SJCRH30 (cell line): ENCODE results near the gene CPNE5. TPM values are rescaled to one million over a fixed set of nuclear protein-coding genes. Genes with fewer than 3 reads are reported as not detected.
"Not testable (repeated sequence)": the region's sequence is repeated elsewhere in the genome, so short reads cannot be mapped to it uniquely, and the experiment has no call there.

ENCODE experiments used
- DNase-seq, 2 experiments: peaks; one replicate each; pipeline ENCODE4 v3.0.0-alpha.2; 2015 to 2020
- H3K27ac ChIP-seq: fragments of 250-450 bp; sonication (Bioruptor Pico); 2 replicates; pipeline ENCODE4 v1.5.1; 2020; ENCODE audit warnings: mild to moderate bottlenecking, moderate library complexity
- H3K27me3 ChIP-seq: fragments of 250-450 bp; sonication (Bioruptor Pico); 2 replicates; pipeline ENCODE4 v1.5.1; 2020; ENCODE audit warnings: mild to moderate bottlenecking, moderate library complexity
- H3K36me3 ChIP-seq: fragments of 250-450 bp; sonication (Bioruptor Pico); 2 replicates; pipeline ENCODE4 v1.5.1; 2020; ENCODE audit warnings: mild to moderate bottlenecking, moderate library complexity
- H3K4me1 ChIP-seq: fragments of 250-450 bp; sonication (Bioruptor Pico); 2 replicates; pipeline ENCODE4 v1.5.1; 2020; ENCODE audit warnings: mild to moderate bottlenecking, moderate library complexity
- H3K4me3 ChIP-seq: fragments of 250-450 bp; sonication (Bioruptor Pico); 2 replicates; pipeline ENCODE4 v1.5.1; 2020; ENCODE audit warnings: mild to moderate bottlenecking, moderate library complexity
- H3K9me3 ChIP-seq: fragments of 250-450 bp; sonication (Bioruptor Pico); replicated peaks from 2 replicates; pipeline ENCODE4 v1.5.1; 2020; ENCODE audit warnings: mild to moderate bottlenecking, moderate library complexity
- total RNA-seq: library from RNA; depleted of rRNA; stranded (reverse); fragments of >200 nt; shearing (Covaris generic); gene quantifications from 2 replicates; pipeline ENCODE4 v1.2.3, GENCODE V29; 2014

Gene CPNE5
- total RNA-seq, 1 experiment from 2014 or later: 0.57 TPM

GRCh38 chr6:36717231-36717825 is 121.9 kb downstream of the CPNE5 start:
- Histone ChIP-seq H3K4me1 (no peaks in the 10 kb centered on the region), H3K4me3 (no peak overlapping the region), H3K9me3 (no peaks in the 10 kb centered on the region), H3K36me3 (no peaks in the 10 kb centered on the region), H3K27me3 (peaks cover 10% of the 10 kb centered on the region; the same call in 1 of the 2 replicates), H3K27ac (no peak overlapping the region)
- DNase-seq: no peak

DNA sequence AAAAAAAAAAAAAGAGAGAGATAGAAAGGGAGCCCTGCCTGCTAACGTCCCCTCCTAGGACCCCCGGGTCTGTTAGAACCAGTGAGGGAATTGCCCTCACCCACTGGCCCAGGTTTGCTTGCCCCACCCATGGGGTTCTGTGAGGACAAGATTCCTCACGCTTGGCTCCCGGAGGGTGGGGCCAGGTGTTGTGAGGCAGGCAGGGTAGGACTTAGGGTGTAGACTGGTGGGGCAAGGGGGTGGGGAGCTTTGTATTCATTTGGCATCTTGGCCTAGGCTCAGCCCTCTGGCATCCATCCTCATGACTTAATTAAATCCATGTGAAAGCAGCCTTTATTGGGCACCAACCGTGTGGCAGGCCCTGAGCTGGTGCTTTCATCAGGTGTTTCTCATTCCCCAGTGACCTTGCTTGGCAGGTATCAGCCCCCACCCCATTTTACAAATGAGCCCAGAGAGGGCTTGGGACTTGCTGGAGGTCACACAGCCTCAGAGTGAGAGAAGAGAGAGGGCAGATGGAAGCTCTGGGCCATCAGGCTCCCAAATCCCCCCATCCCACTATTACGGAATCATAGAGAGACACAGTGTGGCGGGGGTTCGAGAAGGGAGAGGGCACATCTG is 122.7 kb downstream of the CPNE5 start:
- no peaks in the 10 kb centered on the region for H3K4me1 ChIP-seq
- DNase-seq: no peak

GRCh38 chr6:36715469-36715868 is 123.8 kb downstream of the CPNE5 start:
- H3K9me3 ChIP-seq: no peaks in the 10 kb centered on the region
- peaks cover 10% of the 10 kb centered on the region; the same call in 1 of the 2 replicates for H3K27me3 ChIP-seq
- no peak overlapping the region for H3K4me3 ChIP-seq
- H3K36me3 ChIP-seq: no peaks in the 10 kb centered on the region
- H3K27ac ChIP-seq: no peak overlapping the region
- DNase-seq: no peak
- no peaks in the 10 kb centered on the region for H3K4me1 ChIP-seq

More for the DNA sequence above, 122.7 kb downstream of the CPNE5 start:
- Histone ChIP-seq H3K9me3 (no peaks in the 10 kb centered on the region), H3K27me3 (peaks cover 10% of the 10 kb centered on the region; the same call in 1 of the 2 replicates), H3K27ac (no peak overlapping the region), H3K4me3 (no peak overlapping the region), H3K36me3 (no peaks in the 10 kb centered on the region)

GRCh38 chr6:36714511-36714910 is 124.7 kb downstream of the CPNE5 start:
- no peak overlapping the region for H3K4me3 ChIP-seq
- H3K36me3 ChIP-seq: no peaks in the 10 kb centered on the region
- no peaks in the 10 kb centered on the region for H3K4me1 ChIP-seq
- H3K9me3 ChIP-seq: no peaks in the 10 kb centered on the region
- H3K27me3 ChIP-seq: peaks cover 10% of the 10 kb centered on the region; the same call in 1 of the 2 replicates
- H3K27ac ChIP-seq: no peak overlapping the region
- no peak for DNase-seq

DNA sequence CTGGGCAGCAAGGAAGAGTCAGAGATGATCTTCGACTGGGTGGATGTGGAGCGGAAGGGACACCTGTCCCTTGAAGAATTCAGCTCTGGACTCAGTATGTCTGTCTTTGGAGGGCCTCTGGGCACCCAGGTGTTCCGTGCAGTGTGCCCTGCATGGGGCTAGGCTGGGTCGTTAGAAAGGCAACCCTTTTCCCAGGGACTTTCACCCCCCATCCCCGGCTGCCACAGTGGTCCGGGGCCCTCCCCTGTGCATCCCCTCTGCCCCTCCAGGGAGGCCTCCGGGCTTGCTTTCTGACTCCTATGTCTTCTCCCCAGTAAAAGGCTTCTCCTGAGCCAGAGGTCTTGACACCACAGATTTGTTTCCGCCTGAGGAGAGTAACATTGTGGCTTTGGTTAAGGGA is 125.4 kb downstream of the CPNE5 start:
- H3K27ac ChIP-seq: no peak overlapping the region
- peaks cover 10% of the 10 kb centered on the region; the same call in 1 of the 2 replicates for H3K27me3 ChIP-seq
- H3K9me3 ChIP-seq: no peaks in the 10 kb centered on the region
- H3K4me3 ChIP-seq: no peak overlapping the region
- DNase-seq: no peak
- H3K36me3 ChIP-seq: no peaks in the 10 kb centered on the region
- no peaks in the 10 kb centered on the region for H3K4me1 ChIP-seq

DNA sequence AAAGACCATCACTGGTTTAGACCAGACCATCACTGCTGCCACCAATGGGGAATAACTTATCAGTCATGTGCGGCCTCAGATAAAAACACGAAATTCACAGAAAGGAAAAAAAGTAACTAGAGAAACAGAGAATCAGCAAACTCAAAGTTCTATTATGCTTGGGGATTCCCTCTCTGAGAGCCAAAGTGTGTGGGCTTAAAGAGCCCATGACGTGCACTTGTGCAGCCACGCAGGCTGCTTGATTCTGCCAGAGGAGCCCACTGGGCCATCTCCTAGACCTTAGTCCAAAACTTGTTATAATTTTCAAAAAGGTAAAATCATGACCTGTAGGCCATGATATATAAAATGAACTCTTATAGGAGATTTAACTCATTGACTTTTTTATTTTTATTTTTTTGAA is 126.4 kb downstream of the CPNE5 start:
- H3K27ac ChIP-seq: no peak overlapping the region
- no peak overlapping the region for H3K4me3 ChIP-seq
- no peaks in the 10 kb centered on the region for H3K9me3 ChIP-seq
- H3K27me3 ChIP-seq: peaks cover 8% of the 10 kb centered on the region; the same call in 1 of the 2 replicates
- H3K4me1 ChIP-seq: no peaks in the 10 kb centered on the region
- DNase-seq: no peak
- H3K36me3 ChIP-seq: no peaks in the 10 kb centered on the region

DNA sequence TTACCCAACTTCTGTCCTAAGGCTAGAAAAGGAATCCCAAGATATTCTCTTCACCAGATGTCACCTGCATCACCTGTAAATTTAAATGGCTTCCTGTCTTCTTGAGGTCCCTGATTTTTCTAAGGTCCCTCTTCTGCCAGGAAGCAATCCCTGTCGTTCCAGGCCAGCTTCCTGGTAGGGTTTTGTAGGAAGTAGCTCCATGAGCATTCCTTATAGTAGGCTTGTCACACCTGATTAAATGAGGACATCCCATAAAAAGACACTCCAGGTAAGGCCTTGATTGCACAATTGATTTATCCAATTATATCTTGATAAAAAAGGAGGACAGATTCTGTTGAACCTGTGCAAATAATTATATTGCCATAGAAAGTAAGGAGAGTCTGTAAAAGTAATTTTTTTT is 132.9 kb downstream of the CPNE5 start:
- no peaks in the 10 kb centered on the region for H3K36me3 ChIP-seq
- no peak overlapping the region for H3K4me3 ChIP-seq
- no peaks in the 10 kb centered on the region; the same call in 1 of the 2 replicates for H3K27me3 ChIP-seq
- H3K9me3 ChIP-seq: no peaks in the 10 kb centered on the region
- DNase-seq: no peak
- 0 out of 2 replicates have a peak, but pooled peaks cover 5% of the 10 kb centered on the region for H3K4me1 ChIP-seq
- H3K27ac ChIP-seq: no peak overlapping the region

DNA sequence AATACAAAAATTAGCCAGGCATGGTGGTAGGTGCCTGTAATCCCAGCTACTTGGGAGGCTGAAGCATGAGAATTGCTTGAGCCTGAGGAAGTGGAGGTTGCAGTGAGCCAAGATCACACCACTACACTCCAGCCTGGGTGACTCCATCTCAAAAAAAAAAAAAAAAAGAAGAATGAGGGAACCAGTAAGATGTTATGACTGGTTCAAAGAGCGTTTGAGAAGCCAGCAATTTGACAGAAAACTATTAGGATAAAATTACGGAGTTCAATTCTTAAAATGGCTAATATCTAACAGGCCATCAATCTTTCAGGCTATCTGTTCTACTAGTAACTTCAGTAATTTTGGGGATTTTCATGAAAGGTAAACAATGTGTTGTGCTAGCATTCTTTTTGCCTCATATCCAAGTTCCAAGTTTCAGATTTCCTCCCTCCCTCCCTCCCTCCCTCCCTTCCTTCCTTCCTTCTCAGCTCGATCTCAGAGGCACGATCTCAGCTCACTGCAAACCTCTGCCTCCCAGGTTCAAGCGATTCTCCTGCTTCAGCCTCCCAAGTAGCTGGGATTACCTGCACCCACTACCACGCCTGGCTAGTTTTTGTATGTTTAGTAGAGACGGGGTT is 134.2 kb downstream of the CPNE5 start:
- not testable (repeated sequence) for H3K4me1 ChIP-seq, H3K27ac ChIP-seq, H3K9me3 ChIP-seq, H3K36me3 ChIP-seq, H3K27me3 ChIP-seq, H3K4me3 ChIP-seq, DNase-seq

DNA sequence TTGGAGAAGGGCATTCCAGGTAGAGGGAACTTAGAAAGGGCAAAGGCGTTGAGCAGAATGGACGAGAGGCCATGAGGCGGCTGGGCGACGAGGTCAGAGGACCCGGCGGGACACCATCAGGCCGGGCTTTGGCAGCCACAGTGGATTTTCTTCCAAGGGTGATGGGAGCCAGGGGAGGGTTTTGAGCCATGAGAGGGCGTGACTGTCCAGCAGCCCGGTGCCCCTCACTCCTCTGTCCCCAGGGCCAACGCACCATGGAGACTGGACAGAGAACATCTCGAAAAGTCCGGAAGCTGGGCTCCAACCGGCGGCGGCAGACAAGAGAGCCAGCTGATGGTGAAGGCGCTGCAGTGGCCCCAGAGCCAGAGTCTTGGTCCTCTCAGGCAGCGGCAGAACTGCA is 135.3 kb downstream of the CPNE5 start:
- H3K27ac ChIP-seq: no peak overlapping the region
- H3K36me3 ChIP-seq: no peaks in the 10 kb centered on the region
- no peak for DNase-seq
- no peaks in the 10 kb centered on the region for H3K9me3 ChIP-seq
- no peak overlapping the region for H3K4me3 ChIP-seq
- no peaks in the 10 kb centered on the region; the same call in 1 of the 2 replicates for H3K27me3 ChIP-seq
- H3K4me1 ChIP-seq: 0 out of 2 replicates have a peak, but pooled peaks cover 5% of the 10 kb centered on the region

DNA sequence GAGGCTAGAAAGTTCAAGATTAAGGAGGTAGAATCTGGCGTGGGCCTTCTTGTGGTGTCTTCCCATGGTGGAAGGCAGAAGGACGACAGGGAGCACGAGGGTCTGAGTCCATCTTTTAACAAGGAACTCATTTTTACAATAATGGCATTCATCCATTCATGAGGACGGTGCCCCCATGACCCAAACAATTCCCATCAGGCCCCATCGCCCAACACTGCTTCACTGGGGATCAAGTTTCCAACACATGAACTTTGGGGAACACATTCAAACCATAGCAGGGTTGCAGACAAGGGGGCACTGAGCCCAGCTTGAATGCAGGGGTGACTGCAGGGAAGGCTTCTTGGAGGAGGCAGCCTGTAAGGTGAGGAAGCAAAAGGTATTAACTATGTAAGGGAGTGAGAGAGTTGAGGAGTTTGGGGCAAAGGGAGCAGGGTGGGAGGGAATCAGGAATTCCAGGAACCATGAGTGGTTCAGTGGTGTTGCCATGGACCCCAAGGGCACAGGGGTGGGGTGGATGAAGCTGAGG is 136.1 kb downstream of the CPNE5 start:
- no peak for DNase-seq
- no peaks in the 10 kb centered on the region; the same call in 1 of the 2 replicates for H3K27me3 ChIP-seq
- H3K36me3 ChIP-seq: no peaks in the 10 kb centered on the region
- no peak overlapping the region for H3K4me3 ChIP-seq
- H3K9me3 ChIP-seq: no peaks in the 10 kb centered on the region
- H3K4me1 ChIP-seq: 0 out of 2 replicates have a peak, but pooled peaks cover 5% of the 10 kb centered on the region
- no peak overlapping the region for H3K27ac ChIP-seq

DNA sequence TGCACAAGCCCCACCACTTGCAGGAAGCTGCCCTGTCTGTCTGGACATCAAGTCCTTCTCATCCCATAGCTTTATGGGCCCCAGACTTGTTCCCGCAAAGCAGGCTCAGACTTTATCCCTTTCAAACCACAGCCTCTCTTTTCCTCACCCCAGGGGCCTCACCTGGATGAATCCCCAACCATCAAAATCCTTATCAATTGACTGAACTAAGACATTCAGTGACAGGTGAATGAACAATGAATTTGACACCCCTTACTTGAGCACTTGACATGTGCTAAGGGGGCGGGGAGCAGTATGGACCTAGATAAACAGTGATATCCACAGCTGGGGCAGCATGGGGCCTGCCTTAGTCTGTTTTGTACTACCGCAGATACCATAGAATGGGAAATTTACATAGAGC is 136.6 kb downstream of the CPNE5 start:
- no peak overlapping the region for H3K27ac ChIP-seq
- H3K36me3 ChIP-seq: no peaks in the 10 kb centered on the region
- H3K4me3 ChIP-seq: no peak overlapping the region
- no peaks in the 10 kb centered on the region; the same call in 1 of the 2 replicates for H3K27me3 ChIP-seq
- no peaks in the 10 kb centered on the region for H3K9me3 ChIP-seq
- DNase-seq: peak in 1 of 2 experiments; percentile 20
- 0 out of 2 replicates have a peak, but pooled peaks cover 5% of the 10 kb centered on the region for H3K4me1 ChIP-seq

DNA sequence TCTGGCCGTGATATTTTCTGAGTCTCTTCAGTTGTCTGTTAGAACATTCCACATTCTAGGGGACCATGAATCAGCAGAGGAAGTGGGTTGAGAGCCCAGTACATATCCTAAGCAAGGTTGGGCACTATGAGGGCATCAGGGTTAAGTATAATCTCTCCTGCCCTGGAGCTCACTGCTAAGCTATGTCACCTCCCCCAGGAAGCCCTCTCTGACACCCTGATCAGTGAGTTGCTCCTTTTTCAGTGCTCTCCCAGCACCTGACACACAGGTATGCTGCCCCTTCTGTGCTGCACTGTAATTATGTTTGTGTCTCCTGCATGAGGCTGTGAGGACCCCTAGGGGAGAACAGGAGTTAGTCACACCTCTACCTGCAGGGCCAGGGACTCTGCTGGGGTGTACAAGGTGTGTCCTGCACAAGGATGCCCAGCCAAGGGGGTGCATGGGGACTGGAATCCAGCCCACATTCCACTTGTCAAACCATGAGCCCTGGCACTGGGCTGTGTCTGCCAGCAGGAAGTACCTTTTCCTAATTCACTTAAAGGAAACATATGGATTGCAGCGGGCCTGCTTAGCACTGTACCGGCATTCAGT is 137.7 kb downstream of the CPNE5 start:
- no peak overlapping the region for H3K27ac ChIP-seq
- H3K4me3 ChIP-seq: no peak overlapping the region
- no peaks in the 10 kb centered on the region for H3K9me3 ChIP-seq
- no peaks in the 10 kb centered on the region; the same call in 1 of the 2 replicates for H3K27me3 ChIP-seq
- 0 out of 2 replicates have a peak, but pooled peaks cover 5% of the 10 kb centered on the region for H3K4me1 ChIP-seq
- DNase-seq: no peak
- no peaks in the 10 kb centered on the region for H3K36me3 ChIP-seq

- H3K36me3 ChIP-seq: no peaks in the 10 kb centered on the region
- no peak overlapping the region for H3K4me3 ChIP-seq
- no peak for DNase-seq
- H3K27ac ChIP-seq: no peak overlapping the region
- H3K9me3 ChIP-seq: no peaks in the 10 kb centered on the region
- H3K27me3 ChIP-seq: no peaks in the 10 kb centered on the region; the same call in 1 of the 2 replicates
- 0 out of 2 replicates have a peak, but pooled peaks cover 5% of the 10 kb centered on the region for H3K4me1 ChIP-seq
Observed at GRCh38 chr6:36700831-36701230, 138.4 kb downstream of the CPNE5 start.

DNA sequence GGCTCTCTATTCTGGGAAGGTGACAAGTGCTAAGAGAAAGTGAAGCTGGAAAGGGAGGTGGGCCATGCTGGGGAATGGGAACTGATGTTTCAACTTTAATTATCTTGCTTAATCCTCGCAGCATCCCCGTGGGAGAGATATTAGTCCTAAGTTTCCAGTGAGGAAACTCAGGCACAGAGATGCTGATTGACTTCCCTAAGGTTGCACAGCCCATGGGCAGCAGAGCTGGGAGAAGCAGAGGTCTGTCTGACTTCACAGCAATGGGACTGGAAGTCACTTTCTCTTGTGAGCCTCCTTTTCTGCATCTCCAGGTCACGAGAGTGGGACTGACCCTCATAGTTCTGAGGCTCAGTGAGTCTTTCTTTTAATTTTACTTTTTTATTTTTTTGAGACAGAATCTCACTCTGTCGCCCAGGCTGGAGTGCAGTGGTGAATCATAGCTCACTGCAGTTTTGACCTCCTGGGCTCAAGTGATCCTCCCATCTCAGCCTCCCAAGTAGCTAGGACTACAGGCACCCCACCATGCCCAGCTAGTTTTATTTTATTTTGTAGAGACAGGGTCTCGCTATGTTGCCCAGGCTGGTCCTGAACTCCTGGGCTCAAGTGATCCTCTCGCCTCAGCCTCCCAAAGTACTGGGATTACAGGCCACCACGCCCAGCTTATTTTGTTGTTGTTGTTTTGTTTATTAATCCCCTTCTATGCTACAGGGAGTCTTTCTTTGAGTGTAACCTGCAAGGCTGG is 139.0 kb downstream of the CPNE5 start:
- Histone ChIP-seq H3K4me3 (no peak overlapping the region), H3K27ac (no peak overlapping the region), H3K27me3 (no peaks in the 10 kb centered on the region; the same call in 1 of the 2 replicates), H3K36me3 (no peaks in the 10 kb centered on the region), H3K9me3 (no peaks in the 10 kb centered on the region), H3K4me1 (0 out of 2 replicates have a peak, but pooled peaks cover 5% of the 10 kb centered on the region)
- DNase-seq: no peak
